Measurements from ENCODE around the gene CCL4.

CCL4 gene

DNA sequence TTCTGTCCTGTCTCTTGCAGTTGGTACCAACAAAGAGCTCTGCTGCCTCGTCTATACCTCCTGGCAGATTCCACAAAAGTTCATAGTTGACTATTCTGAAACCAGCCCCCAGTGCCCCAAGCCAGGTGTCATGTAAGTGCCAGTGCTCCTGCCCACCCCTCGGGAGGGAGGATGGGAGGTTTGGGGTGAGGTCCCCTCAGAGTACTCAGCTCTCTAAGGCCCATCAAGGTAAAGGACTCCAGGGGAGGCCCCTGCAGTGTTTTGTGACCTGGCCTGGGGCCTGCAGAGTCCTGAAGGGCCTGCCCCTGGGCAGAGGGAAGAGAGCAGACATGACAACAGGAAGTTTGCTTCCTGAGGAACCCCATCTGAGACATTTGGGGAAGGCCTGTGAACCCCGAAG, 33.2 kb upstream of the CCL4 start:
- TF ChIP-seq EZH2 (optimal IDR thresholded peaks at IDR 0.05; ENCODE audit: low read depth, low read length), result no peak
- TF ChIP-seq, protein P1, sequence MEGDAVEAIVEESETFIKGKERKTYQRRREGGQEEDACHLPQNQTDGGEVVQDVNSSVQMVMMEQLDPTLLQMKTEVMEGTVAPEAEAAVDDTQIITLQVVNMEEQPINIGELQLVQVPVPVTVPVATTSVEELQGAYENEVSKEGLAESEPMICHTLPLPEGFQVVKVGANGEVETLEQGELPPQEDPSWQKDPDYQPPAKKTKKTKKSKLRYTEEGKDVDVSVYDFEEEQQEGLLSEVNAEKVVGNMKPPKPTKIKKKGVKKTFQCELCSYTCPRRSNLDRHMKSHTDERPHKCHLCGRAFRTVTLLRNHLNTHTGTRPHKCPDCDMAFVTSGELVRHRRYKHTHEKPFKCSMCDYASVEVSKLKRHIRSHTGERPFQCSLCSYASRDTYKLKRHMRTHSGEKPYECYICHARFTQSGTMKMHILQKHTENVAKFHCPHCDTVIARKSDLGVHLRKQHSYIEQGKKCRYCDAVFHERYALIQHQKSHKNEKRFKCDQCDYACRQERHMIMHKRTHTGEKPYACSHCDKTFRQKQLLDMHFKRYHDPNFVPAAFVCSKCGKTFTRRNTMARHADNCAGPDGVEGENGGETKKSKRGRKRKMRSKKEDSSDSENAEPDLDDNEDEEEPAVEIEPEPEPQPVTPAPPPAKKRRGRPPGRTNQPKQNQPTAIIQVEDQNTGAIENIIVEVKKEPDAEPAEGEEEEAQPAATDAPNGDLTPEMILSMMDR (IDR thresholded peaks at IDR 0.05; ENCODE audit: low read length), result no peak
- Histone ChIP-seq H3K9me2 (replicated peaks; ENCODE audit: insufficient read depth, low read length) (no peaks in the 10 kb centered on the region), H3K4me3 (ENCODE audit: low read length) (no peak overlapping the region), H3K36me3 (replicated peaks; ENCODE audit: insufficient read depth, low read length) (no peaks in the 10 kb centered on the region), H3K9me3 (replicated peaks; ENCODE audit: insufficient read depth, low read length) (no peaks in the 10 kb centered on the region), H3K9ac (ENCODE audit: low read length) (no peak overlapping the region), H3K4me1 (ENCODE audit: low read length) (peaks cover 7% of the 10 kb centered on the region; the same call in 1 of the 2 replicates), H3K27me3 (replicated peaks; ENCODE audit: insufficient read depth, low read length) (no peaks in the 10 kb centered on the region), H3F3A (ENCODE audit: insufficient read depth, low read length) (no peaks in the 10 kb centered on the region), H4K20me1 (ENCODE audit: insufficient read depth, low read length) (no peaks in the 10 kb centered on the region), H3K27ac (ENCODE audit: low read length) (no peak overlapping the region), H2AFZ (ENCODE audit: low read length) (no peak overlapping the region), H3K4me2 (ENCODE audit: low read depth, low read length) (no peak overlapping the region), H3K79me2 (ENCODE audit: low read length) (no peaks in the 10 kb centered on the region)
- DNase-seq, result no peak

- Histone ChIP-seq H3F3A (ENCODE audit: insufficient read depth, low read length) (no peaks in the 10 kb centered on the region), H4K20me1 (ENCODE audit: insufficient read depth, low read length) (no peaks in the 10 kb centered on the region), H3K4me1 (ENCODE audit: low read length) (peaks cover 7% of the 10 kb centered on the region; the same call in 1 of the 2 replicates), H3K36me3 (replicated peaks; ENCODE audit: insufficient read depth, low read length) (no peaks in the 10 kb centered on the region), H3K9me3 (replicated peaks; ENCODE audit: insufficient read depth, low read length) (no peaks in the 10 kb centered on the region), H3K4me2 (ENCODE audit: low read depth, low read length) (no peak overlapping the region), H3K79me2 (ENCODE audit: low read length) (no peaks in the 10 kb centered on the region), H3K27ac (ENCODE audit: low read length) (no peak overlapping the region), H3K9me2 (replicated peaks; ENCODE audit: insufficient read depth, low read length) (no peaks in the 10 kb centered on the region), H3K27me3 (replicated peaks; ENCODE audit: insufficient read depth, low read length) (no peaks in the 10 kb centered on the region), H3K4me3 (ENCODE audit: low read length) (no peak overlapping the region), H3K9ac (ENCODE audit: low read length) (no peak overlapping the region), H2AFZ (ENCODE audit: low read length) (no peak overlapping the region)
- TF ChIP-seq EZH2phosphoT487 (IDR thresholded peaks at IDR 0.05; ENCODE audit: low read length), result no peak
- TF ChIP-seq, protein P1 (IDR thresholded peaks at IDR 0.05; ENCODE audit: low read length), result no peak
- DNase-seq, result no peak
These were observed 31.9 kb upstream of the CCL4 start for GRCh38 chr17:36071751-36072150.

- H2AFZ ChIP-seq (ENCODE audit: low read length), result no peak overlapping the region
- H3K4me3 ChIP-seq (ENCODE audit: low read length), result no peak overlapping the region
- TF ChIP-seq, protein P1 (IDR thresholded peaks at IDR 0.05; ENCODE audit: low read length), result peak; percentile 79
- TF ChIP-seq EZH2phosphoT487 (IDR thresholded peaks at IDR 0.05; ENCODE audit: low read length) (no peak), EZH2 (optimal IDR thresholded peaks at IDR 0.05; ENCODE audit: low read depth, low read length) (no peak)
- H3K36me3 ChIP-seq (replicated peaks; ENCODE audit: insufficient read depth, low read length), result no peaks in the 10 kb centered on the region
- no peaks in the 10 kb centered on the region for H3F3A ChIP-seq (ENCODE audit: insufficient read depth, low read length)
- H3K9me2 ChIP-seq (replicated peaks; ENCODE audit: insufficient read depth, low read length), result no peaks in the 10 kb centered on the region
- no peaks in the 10 kb centered on the region for H3K9me3 ChIP-seq (replicated peaks; ENCODE audit: insufficient read depth, low read length)
- H3K4me2 ChIP-seq (ENCODE audit: low read depth, low read length), result no peak overlapping the region
- H4K20me1 ChIP-seq (ENCODE audit: insufficient read depth, low read length), result no peaks in the 10 kb centered on the region
- H3K4me1 ChIP-seq (ENCODE audit: low read length), result peaks cover 7% of the 10 kb centered on the region; the same call in 1 of the 2 replicates
- no peak overlapping the region for H3K27ac ChIP-seq (ENCODE audit: low read length)
- peak; percentile 35 for DNase-seq
- H3K79me2 ChIP-seq (ENCODE audit: low read length), result no peaks in the 10 kb centered on the region
- no peak overlapping the region for H3K9ac ChIP-seq (ENCODE audit: low read length)
- H3K27me3 ChIP-seq (replicated peaks; ENCODE audit: insufficient read depth, low read length), result no peaks in the 10 kb centered on the region
These were observed 31.1 kb upstream of the CCL4 start for GRCh38 chr17:36072431-36073121.
